GM23338 (cell line): ENCODE measurements around the gene TM2D1. TPM values are rescaled to one million over a fixed set of nuclear protein-coding genes. Genes with fewer than 3 reads are reported as not detected.

ENCODE experiments used
- ATAC-seq: fragments of 200-7000 bp; cut with Tn5 transposase; 3 replicates; pipeline ENCODE4 v1.9.1; 2020
- DNase-seq: peaks from one replicate; pipeline ENCODE4 v3.0.0-alpha.2; 2015; ENCODE audit warnings: low spot score
- H2AFZ ChIP-seq: fragments of 200-600 bp; sonication (generic); 2 replicates; pipeline ENCODE4 v1.8.0; 2016; ENCODE audit warnings: antibody characterized with exemption, mild to moderate bottlenecking, moderate library complexity
- H3F3A ChIP-seq: fragments of 200-600 bp; sonication (generic); replicated peaks from 2 replicates; pipeline ENCODE4 v1.8.0; 2017; ENCODE audit warnings: antibody characterized with exemption, mixed run types, low read depth
- H3K27ac ChIP-seq: fragments of 200-600 bp; sonication (generic); 2 replicates; pipeline ENCODE4 v1.6.1; 2016; ENCODE audit warnings: low read depth
- H3K27me3 ChIP-seq: fragments of 200-600 bp; sonication (generic); 2 replicates; pipeline ENCODE4 v1.8.0; 2016; ENCODE audit warnings: mild to moderate bottlenecking, mixed run types, moderate library complexity; ENCODE audit not compliant: insufficient read depth
- H3K36me3 ChIP-seq: fragments of 200-600 bp; sonication (generic); 2 replicates; pipeline ENCODE4 v1.8.0; 2016; ENCODE audit warnings: mild to moderate bottlenecking; ENCODE audit not compliant: insufficient read depth
- H3K4me1 ChIP-seq: fragments of 200-600 bp; sonication (generic); 2 replicates; pipeline ENCODE4 v1.8.0; 2016; ENCODE audit warnings: mild to moderate bottlenecking, moderate library complexity; ENCODE audit not compliant: insufficient read depth
- H3K4me2 ChIP-seq: fragments of 200-600 bp; sonication (generic); 2 replicates; pipeline ENCODE4 v1.7.1; 2017; ENCODE audit warnings: mixed run types
- H3K4me3 ChIP-seq: fragments of 200-600 bp; sonication (generic); 2 replicates; pipeline ENCODE4 v1.6.1; 2016; ENCODE audit warnings: mixed run types
- H3K79me2 ChIP-seq: fragments of 200-600 bp; sonication (generic); replicated peaks from 2 replicates; pipeline ENCODE4 v1.8.0; 2017; ENCODE audit warnings: mild to moderate bottlenecking; ENCODE audit not compliant: insufficient read depth
- H3K9me2 ChIP-seq: fragments of 200-600 bp; sonication (generic); 2 replicates; pipeline ENCODE4 v1.8.0; 2017; ENCODE audit not compliant: insufficient read depth
- H4K20me1 ChIP-seq: fragments of 200-600 bp; sonication (generic); replicated peaks from 2 replicates; pipeline ENCODE4 v1.8.0; 2017; ENCODE audit warnings: mild to moderate bottlenecking; ENCODE audit not compliant: insufficient read depth
- H3K27ac Mint-ChIP-seq: 2 replicates; pipeline ENCODE4 v1.8.0; 2020; ENCODE audit warnings: inconsistent platforms, mild to moderate bottlenecking, moderate library complexity, mixed read lengths
- H3K27me3 Mint-ChIP-seq: 3 replicates; pipeline ENCODE4 v1.8.0; 2022; ENCODE audit warnings: low read depth, mild to moderate bottlenecking, moderate library complexity, mixed read lengths, inconsistent platforms; ENCODE audit not compliant: insufficient read depth, poor library complexity
- H3K36me3 Mint-ChIP-seq: 3 replicates; pipeline ENCODE4 v1.8.0; 2021; ENCODE audit warnings: low read depth, mild to moderate bottlenecking, inconsistent platforms, moderate library complexity, mixed read lengths
- H3K4me1 Mint-ChIP-seq: 3 replicates; pipeline ENCODE4 v1.8.0; 2020; ENCODE audit warnings: mild to moderate bottlenecking, inconsistent platforms, mixed read lengths
- H3K4me3 Mint-ChIP-seq: 3 replicates; pipeline ENCODE4 v1.8.0; 2021; ENCODE audit warnings: moderate library complexity, mild to moderate bottlenecking, inconsistent platforms, mixed read lengths
- H3K9me3 Mint-ChIP-seq: 3 replicates; pipeline ENCODE4 v1.8.0; 2020; ENCODE audit warnings: moderate library complexity, mild to moderate bottlenecking, inconsistent platforms, mixed read lengths
- CREB1 ChIP-seq: fragments of 250-450 bp; sonication (Bioruptor Pico); IDR thresholded peaks from 2 replicates; pipeline ENCODE4 v1.5.0; 2020; ENCODE audit warnings: low read depth, mild to moderate bottlenecking, moderate library complexity
- EZH2 ChIP-seq: fragments of 200-600 bp; sonication (generic); IDR thresholded peaks from one replicate; pipeline ENCODE4 v1.8.0; 2017; ENCODE audit warnings: antibody characterized with exemption, mild to moderate bottlenecking, low read depth; ENCODE audit not compliant: unreplicated experiment
- EZH2phosphoT487 ChIP-seq: fragments of 200-600 bp; sonication (generic); IDR thresholded peaks from one replicate; pipeline ENCODE4 v1.8.1; 2018; ENCODE audit warnings: antibody characterized with exemption; ENCODE audit not compliant: unreplicated experiment
- JUNB ChIP-seq: IDR thresholded peaks from one replicate; pipeline ENCODE4 v1.6.1; 2016; ENCODE audit warnings: antibody characterized with exemption; ENCODE audit not compliant: unreplicated experiment
- NANOG ChIP-seq: IDR thresholded peaks from 2 replicates; pipeline ENCODE4 v1.6.1; 2016; ENCODE audit warnings: antibody characterized with exemption, borderline replicate concordance
- POLR2AphosphoS5 ChIP-seq: IDR thresholded peaks from 2 replicates; pipeline ENCODE4 v1.6.1; 2016; ENCODE audit warnings: antibody characterized with exemption, low read depth
- REST ChIP-seq: IDR thresholded peaks from one replicate; pipeline ENCODE4 v1.6.1; 2018; ENCODE audit warnings: antibody characterized with exemption; ENCODE audit not compliant: unreplicated experiment
- STAT1 ChIP-seq: IDR thresholded peaks from one replicate; pipeline ENCODE4 v1.6.1; 2016; ENCODE audit warnings: antibody characterized with exemption; ENCODE audit not compliant: unreplicated experiment
- ZNF114 ChIP-seq: fragments of 250-450 bp; sonication (Bioruptor Pico); IDR thresholded peaks from 2 replicates; pipeline ENCODE4 v1.5.0; 2020; ENCODE audit warnings: mild to moderate bottlenecking, moderate library complexity
- ZNF331 ChIP-seq: fragments of 250-450 bp; sonication (Bioruptor Pico); IDR thresholded peaks from 2 replicates; pipeline ENCODE4 v1.5.0; 2020; ENCODE audit warnings: low read depth, mild to moderate bottlenecking, moderate library complexity
- ZNF462 ChIP-seq: fragments of 250-450 bp; sonication (Bioruptor Pico); IDR thresholded peaks from 2 replicates; pipeline ENCODE4 v1.5.0; 2020; ENCODE audit warnings: mild to moderate bottlenecking, moderate library complexity
- polyA plus RNA-seq: library from polyadenylated mRNA; unstranded; fragments of >200 nt; fragmentation: Nextera tagmentation; extraction: Ambion mirVana; gene quantifications from 2 replicates; pipeline ENCODE4 v1.2.1, GENCODE V29; 2016
- total RNA-seq: library from RNA; depleted of rRNA; stranded (reverse); fragments of >200 nt; shearing (Covaris generic); gene quantifications from 2 replicates; pipeline ENCODE4 v1.2.3, GENCODE V29; 2014
- TF ChIP-seq, protein P1 (sequence below), 2 experiments: fragments of 200-600 bp in 1 of 2; sonication (generic) in 1 of 2; conservative IDR thresholded peaks; 2 replicates each; pipeline versions ENCODE4 v1.5.1 to v1.6.1; 2016 to 2017; ENCODE audit warnings: antibody characterized with exemption in 2 of 2, low read depth in 2 of 2, mild to moderate bottlenecking in 2 of 2, moderate library complexity in 1 of 2
- TF ChIP-seq, protein P2 (sequence below): IDR thresholded peaks from 2 replicates; pipeline ENCODE4 v1.6.1; 2016; ENCODE audit warnings: antibody characterized with exemption

Gene TM2D1
- total and polyA plus RNA-seq, 2 experiments from 2014 or later = 46.7 to 47.5 TPM

DNA sequence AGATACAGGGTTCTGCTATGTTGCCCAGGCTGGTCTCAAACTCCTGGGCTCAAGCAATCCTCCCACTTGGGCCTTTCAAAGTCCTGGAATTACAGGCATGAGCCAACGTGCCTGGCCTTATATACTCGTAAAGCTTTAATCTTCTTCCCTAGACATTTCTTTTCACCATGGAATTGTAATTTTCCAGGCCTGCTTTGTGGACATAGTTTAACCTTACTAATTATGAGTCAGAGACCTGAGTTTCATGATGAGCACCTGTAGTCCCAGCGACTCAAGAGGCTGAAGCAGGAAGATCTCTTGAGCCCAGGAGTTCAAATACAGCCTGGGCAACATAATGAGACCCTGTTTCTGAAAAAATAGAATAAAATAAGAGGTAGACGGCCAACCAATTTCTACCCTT is 29.6 kb upstream of the TM2D1 start:
- DNase-seq (no peak), ATAC-seq (no peak)
- Mint-ChIP-seq H3K27ac (no peak overlapping the region), H3K4me3 (no peak overlapping the region), H3K27me3 (peaks cover 2% of the 10 kb centered on the region), H3K9me3 (no peaks in the 10 kb centered on the region), H3K36me3 (no peaks in the 10 kb centered on the region), H3K4me1 (peaks cover 21% of the 10 kb centered on the region)
- peak overlapping the region; percentile 77 for H3K27ac ChIP-seq
- no peaks in the 10 kb centered on the region for H3K9me2 ChIP-seq
- H3K27me3 ChIP-seq = no peaks in the 10 kb centered on the region
- no peak overlapping the region for H3K4me2 ChIP-seq
- H3K4me3 ChIP-seq = no peak overlapping the region
- H3K4me1 ChIP-seq = peaks cover 27% of the 10 kb centered on the region
- peaks cover 100% of the 10 kb centered on the region for H3K79me2 ChIP-seq
- H2AFZ ChIP-seq = no peak overlapping the region
- no peaks in the 10 kb centered on the region for H3K36me3 ChIP-seq
- TF ChIP-seq, protein P1, sequence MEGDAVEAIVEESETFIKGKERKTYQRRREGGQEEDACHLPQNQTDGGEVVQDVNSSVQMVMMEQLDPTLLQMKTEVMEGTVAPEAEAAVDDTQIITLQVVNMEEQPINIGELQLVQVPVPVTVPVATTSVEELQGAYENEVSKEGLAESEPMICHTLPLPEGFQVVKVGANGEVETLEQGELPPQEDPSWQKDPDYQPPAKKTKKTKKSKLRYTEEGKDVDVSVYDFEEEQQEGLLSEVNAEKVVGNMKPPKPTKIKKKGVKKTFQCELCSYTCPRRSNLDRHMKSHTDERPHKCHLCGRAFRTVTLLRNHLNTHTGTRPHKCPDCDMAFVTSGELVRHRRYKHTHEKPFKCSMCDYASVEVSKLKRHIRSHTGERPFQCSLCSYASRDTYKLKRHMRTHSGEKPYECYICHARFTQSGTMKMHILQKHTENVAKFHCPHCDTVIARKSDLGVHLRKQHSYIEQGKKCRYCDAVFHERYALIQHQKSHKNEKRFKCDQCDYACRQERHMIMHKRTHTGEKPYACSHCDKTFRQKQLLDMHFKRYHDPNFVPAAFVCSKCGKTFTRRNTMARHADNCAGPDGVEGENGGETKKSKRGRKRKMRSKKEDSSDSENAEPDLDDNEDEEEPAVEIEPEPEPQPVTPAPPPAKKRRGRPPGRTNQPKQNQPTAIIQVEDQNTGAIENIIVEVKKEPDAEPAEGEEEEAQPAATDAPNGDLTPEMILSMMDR (conservative IDR thresholded peaks at IDR 0.05; ENCODE audit: low read depth in 2 of 2) = no peak
- no peak for TF ChIP-seq POLR2AphosphoS5
- TF ChIP-seq EZH2 = no peak
- TF ChIP-seq ZNF462 (CRISPR knock-in tag) = no peak
- no peak for TF ChIP-seq CREB1 (CRISPR knock-in tag)
- no peak for TF ChIP-seq ZNF331 (CRISPR knock-in tag)
- no peak for TF ChIP-seq JUNB
- TF ChIP-seq ZNF114 = no peak
- TF ChIP-seq, protein P2, sequence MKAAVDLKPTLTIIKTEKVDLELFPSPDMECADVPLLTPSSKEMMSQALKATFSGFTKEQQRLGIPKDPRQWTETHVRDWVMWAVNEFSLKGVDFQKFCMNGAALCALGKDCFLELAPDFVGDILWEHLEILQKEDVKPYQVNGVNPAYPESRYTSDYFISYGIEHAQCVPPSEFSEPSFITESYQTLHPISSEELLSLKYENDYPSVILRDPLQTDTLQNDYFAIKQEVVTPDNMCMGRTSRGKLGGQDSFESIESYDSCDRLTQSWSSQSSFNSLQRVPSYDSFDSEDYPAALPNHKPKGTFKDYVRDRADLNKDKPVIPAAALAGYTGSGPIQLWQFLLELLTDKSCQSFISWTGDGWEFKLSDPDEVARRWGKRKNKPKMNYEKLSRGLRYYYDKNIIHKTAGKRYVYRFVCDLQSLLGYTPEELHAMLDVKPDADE = no peak
- TF ChIP-seq NANOG = no peak
- no peak for TF ChIP-seq REST
- no peak for TF ChIP-seq EZH2phosphoT487
- no peak for TF ChIP-seq STAT1
- H3F3A ChIP-seq = peaks cover 4% of the 10 kb centered on the region; the same call in 1 of the 2 replicates
- H4K20me1 ChIP-seq = peaks cover 7% of the 10 kb centered on the region; the same call in 1 of the 2 replicates
